HG03175 (cell line): Measurements from ENCODE around the gene TANGO2.

Source experiments
- ATAC-seq: cut with Tn5 transposase; IDR thresholded peaks from one replicate; pipeline ENCODE4 v1.9.1; 2021; ENCODE audit warnings: mild to moderate bottlenecking, moderate library complexity; ENCODE audit not compliant: unreplicated experiment

TANGO2 gene

DNA sequence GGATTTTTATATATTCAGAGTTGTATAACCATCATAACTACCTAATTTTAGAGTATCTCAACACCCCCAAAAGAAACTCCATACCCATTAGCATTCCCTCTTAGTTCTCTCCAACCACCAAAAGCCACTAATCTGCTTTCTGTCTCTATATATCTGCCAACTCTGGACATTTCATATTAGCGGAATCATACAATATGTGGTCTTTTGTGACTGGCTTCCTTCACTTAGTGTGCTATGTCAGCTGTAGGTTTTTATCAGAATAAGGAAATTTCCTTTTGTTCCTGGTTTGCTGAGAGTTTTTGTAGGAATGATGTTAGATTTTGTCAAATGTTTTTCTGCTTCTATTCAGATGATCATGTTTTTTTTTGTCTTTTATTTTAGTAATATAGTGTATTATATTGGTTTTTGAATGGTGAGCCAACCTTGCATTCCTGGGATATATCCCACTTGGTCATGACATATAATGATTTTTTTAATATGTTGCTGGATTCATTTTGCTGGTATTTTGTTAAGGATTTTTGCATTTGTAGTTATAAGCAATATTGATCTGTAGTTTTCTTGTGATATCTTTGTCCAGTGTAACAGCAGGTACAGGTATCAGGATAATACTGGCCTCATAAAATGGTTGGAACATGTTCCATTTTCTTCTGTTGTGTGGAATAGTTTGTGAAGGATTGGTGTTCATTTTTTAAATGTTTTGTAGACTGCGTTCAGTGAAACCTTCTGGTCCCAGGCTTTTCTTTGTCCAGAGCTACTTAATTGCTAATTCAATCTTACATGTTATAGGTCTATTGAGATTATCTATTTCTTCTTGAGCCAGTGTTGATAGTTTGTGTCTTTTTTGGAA, 75.9 kb downstream of the TANGO2 start:
- ATAC-seq: no peak

DNA sequence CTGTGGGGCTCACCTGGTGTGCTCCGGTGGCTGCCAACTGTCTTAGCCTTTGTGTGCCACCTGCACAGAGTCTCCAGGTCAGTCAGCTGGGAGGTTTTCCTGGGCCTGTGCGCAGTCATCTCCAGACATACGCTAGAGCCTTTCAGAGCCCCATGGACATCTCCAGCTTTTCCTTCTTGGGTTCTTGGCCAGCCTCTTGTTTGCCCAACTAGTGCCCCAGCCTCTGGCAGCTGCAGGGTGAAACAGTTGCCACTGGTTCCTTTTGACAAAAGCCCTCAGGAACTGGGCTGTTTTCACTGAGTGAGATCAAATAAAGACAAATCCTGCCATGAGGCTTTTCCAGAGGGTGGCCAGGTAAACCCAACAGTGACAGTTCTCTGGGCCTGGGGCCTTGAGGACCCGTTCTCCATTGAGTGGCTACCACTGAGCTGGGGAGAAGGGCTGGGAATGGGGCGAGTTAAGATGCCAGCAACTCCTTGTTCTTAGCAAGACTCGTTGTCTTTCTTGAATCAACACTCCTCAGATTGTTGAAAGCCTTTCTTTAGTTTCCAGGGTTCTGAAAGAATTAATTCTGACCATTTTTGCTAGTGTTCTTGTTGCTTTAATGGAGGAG, 78.3 kb downstream of the TANGO2 start:
- no peak for ATAC-seq

DNA sequence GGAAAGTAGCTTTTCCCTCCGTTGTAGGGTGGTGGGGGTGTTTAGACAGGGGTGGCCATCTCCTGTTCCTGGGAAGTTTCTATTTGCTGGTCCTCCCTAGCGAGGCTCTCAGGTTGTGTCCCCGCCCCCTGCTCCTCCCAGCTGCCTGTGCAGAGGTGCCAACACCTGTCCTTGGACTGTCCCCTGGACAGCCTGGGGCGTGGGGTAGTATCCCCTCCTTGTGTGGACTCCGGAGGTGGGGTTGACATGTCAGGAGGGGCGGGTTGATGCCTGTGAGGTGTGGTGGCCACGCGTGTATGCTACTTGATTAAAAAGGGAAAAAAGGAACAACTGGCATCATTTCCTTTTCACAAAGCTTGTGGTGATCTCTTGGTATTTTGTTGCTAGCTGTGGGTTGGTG, 80.7 kb downstream of the TANGO2 start:
- no peak for ATAC-seq

DNA sequence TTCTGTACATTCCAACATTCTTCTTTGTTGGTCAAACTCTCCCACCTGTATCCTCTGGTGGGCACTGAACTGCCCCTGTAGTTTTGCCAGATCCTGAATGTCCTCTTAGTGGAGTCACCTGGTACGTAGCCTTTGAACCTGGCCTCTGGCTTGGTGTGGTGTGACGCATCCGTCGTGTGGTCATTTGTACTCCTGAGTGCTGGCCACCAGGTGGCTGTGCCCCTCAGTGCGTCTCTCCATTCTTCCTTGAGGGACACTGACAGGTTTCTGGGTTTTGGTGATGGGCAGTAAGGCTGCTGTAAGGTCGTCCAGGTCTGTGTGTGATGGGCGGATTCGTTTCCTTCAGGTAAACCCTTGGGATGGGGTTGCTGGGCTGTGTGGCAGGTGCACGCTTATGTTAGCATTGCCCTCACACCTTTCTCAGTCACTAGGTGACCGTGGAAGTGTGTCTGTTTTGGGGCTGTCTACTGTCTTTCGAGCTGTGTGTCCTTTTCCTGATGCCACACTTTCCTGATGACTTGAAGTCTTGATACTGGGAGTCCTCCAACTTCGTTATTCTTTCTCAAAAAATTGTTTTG, 81.4 kb downstream of the TANGO2 start:
- ATAC-seq: no peak

DNA sequence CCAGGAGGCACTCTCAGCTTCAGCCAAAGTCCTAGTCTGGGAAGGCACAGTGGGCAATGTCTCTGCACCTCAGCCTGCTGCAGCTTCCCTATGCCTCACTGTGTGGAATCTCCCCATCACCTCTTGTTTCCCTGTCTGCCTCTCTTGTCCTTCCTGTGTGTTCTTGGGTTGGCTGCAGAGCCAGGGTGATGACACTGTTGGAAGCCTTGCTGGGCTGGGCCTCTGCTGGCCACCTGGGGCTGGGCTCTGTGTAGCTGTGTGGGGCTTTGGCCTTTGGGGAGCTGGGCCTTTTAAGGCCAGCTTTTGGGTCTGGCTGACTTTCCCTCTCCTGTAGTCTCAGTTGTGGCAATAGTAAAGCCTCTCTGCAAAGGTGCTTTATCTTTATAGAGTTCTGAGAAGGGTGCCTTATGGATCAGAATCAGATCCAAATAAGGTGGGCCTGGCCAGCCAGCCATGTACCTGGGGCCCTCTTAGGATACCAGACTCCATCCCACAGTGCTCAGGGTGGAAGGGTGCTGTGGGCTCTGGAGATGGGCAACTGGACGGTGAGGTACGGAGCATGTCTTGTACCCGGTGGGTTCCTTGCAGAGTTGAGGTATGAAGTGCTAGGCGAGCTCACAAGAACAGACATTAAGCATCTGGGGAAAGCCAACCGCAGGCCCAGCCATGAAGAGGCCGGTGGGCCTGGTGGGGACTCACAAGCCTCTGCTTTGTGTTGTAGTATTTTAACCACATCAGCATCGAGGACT, 84.7 kb downstream of the TANGO2 start:
- no peak for ATAC-seq

DNA sequence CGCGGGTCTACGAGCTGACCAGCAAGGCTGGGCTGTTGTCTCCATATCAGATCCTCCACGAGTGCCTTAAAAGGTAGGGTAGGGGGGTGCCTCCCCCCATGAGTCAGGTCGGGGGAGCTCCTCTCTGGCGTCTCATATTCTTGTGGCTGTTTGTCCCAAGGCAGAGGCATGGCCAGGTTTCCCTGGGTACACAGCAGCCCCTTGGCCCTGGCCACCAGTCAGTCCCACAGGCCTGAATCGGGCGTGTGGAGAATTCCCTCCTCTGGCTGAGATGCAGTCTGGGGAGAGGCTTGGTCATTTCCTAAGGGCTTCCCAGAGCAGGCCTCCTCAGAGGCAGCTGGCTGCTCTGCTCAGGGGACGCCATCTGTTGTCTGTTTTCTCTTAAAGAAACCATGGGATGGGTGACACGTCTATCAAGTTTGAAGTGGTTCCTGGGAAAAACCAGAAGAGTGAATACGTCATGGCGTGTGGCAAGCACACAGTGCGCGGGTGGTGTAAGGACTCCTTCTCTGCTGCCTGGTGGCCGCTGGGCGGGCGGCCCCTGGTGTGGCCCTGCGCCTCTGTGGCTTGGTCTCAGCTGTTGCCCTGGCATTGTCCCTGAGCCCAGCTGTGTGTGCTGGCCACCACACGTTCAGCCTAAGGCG, 85.4 kb downstream of the TANGO2 start:
- no peak for ATAC-seq

DNA sequence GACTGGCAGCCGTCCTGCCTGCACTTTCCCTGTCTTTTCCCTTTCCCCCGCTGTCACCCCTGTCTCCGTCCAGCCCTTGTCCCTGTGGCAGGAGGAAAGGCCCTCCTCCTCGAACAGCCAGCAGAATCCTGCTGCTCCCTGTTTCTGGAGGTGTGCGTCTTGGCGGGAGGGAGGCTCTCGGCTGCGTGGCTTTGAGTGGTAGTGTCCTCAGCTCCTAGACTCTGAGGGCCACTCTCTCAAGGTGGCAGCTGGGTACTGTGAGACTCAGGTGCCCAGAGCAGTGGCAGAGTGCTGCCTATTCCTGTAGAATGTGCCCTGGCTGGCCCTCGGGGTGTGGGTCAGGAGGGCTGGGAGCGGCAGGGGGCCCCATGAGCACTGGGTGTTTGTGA, 85.9 kb downstream of the TANGO2 start:
- no peak for ATAC-seq

DNA sequence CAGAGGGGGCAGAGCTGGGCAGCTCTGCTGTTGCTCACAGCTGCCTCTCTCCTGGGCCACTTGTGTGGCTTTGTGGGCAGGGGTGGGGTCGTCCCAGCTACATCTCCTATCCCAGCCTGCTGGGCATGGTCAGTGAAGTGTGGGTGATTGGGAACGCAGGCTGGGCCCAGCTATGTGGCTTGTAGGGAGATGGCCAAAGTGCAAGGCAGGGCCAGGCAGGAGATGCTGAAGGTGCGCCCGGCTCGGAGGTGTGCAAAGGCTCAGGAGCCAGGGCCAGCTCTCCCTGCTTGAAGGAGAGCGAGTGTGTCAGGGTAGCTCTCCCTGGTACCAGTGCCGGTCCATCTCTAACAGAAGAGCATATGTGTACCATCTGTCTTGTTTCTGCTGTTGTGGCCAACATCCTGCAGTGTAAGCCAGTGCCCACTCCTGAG, 86.6 kb downstream of the TANGO2 start:
- no peak for ATAC-seq

DNA sequence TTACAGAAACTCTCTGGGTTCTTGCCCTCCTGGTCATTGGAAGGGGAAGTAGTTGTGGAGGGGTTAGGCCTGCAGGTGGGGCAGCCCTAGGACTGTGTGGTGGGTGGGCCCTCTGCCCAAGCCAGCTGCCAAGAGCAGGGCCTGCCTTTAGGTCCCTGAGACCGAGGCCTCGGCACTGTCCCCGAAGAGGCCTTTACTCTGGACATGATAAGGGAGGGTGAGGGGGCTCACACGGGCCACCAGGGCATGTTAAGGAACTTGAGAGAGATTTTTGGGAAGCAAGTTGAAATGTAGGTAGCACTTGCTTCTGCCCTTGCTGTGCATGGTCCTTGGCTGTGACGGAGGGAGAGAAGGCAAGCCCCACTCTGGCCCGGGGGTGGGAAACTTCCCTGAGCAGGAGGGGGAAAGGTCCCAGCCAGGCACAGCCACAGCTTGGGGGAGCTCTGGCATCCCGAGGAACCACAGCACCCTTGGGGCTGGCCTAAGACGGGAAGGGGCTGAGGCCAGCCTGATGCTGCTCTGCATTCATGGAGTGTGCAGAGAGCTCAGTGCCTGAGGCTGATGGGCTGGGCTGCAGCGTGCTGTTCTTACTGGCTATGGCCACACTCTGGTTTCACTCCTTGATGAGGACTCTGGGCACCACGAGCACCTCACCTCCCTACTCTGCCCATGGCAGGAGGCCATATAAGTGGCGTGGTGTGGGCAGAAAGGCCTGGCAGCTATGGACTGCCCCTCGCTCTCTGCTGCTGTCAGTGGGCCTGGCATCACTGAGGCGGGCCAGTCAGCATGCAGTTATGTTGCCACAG, 87.2 kb downstream of the TANGO2 start:
- ATAC-seq: no peak

DNA sequence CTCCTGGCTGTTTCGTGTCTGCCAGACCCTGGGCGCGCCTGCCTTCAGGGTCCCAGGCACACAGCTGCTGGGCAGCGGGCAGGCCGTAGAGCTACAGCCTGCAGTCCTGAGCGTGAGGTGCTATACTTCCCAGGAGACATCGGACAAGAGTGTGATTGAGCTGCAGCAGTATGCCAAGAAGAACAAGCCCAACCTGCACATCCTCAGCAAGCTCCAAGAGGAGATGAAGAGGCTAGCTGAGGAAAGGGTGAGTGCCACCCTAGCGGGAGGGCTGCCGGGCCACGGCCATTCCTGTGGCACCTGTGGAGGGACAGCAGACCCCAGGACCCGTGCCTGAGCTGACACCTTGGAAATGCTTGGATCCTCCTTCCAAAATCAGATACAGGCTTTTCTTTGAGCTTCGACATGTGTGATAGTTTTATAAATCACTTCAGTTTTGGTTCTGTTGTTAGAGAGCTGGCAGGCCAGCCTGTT, 87.9 kb downstream of the TANGO2 start:
- ATAC-seq: no peak

DNA sequence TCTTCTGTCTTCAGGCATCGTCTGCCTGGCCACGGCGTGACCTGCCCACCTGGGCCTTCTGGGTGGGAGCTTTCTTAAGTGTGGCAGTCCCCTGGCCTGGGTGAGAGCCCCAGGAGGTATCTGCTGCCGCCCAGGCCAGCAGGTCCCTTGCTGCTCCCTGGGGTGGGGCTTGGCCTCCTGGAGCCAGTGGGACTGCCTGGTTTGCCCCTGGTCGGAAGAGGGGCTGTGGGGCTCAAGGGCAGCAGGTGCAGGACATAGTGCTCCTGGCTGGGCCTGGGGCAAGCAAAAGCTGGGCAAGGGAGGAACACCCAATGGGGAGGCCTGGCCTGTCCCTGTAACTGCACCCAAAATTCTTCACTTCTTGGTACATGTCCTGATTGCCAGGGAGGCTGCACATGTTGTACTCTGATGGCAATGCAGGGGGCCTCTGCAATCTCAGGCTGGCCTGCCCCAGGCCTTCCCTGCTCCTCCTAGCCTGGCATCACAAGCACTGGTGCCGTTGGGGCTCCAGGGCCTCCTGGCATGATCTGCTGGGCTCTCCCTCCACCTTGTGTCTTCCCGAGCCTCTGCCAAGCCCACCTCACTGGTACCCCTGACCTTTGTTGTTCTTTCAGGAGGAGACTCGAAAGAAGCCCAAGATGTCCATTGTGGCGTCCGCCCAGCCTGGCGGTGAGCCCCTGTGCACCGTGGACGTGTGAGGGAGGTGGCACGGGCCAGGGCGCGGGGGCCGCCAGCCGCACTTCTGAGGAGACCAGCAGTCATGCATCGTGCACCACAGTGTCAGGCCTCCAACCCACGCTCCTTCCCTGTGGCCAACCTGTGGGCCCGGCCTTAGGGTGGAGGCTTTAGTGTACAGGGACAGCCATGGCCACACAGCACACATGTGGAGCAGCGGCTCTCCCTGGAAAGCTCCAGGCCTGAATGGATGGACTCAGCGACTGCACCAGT, 88.8 kb downstream of the TANGO2 start:
- no peak for ATAC-seq

DNA sequence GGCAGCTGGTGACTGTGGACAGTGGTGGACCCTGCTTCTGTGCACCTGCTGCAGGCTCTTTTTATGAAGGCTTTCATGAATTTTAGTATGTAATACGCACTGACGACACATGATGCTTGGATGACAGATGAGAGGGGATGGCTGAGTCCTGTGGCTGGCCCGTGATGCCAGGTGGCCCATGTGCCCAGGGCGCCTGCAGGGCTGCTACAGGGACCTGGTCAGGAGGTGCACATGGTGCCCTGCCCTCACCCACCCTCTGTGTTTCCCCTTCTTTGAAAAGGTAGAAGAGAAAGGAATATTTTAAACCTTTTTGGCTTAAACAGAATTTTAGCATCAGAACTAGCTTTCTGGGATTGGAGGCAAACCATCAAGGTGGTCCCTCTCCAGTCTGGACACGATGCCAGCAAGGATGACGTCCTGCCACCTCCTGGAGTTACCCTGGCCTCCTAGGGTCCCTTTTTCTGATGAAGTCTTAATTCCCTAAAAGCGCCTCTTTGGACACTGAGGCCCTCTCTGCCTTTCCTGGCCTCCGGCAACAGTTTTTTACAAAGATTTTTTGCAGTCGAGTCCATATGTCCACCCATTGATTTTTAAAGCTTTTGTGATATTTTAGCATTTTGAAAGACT, 89.6 kb downstream of the TANGO2 start:
- ATAC-seq: no peak

DNA sequence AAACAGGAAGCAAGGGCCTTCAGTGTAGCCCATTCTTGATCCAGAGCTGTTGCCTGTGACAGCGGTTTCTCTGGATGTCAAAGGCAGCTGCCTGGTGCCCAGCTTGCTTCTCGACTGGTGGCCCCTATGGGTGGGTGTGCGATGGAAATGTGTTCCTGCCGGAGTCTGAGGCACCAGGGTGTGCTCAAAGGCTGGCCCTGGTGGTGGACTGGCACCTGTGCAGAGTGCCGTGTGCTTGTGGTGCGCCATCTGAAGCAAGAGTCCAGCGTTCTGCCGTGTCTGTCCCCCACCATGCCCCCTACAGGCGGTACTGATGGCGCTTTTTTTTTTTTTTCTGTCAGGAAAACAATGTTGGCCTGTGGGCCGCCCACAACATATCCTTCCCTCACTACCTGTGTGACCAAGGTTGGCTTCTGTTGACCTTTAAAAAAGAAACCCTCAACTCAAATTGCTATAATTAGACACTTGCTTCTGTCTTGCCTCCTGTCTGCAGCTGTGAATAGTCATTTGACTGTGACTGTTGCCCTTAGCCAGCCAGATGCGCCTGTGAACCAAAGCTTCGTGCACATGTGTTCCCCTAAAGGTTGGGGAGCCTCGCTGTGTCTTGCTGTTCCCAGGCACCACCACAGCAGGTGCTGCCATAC, 90.3 kb downstream of the TANGO2 start:
- no peak for ATAC-seq

DNA sequence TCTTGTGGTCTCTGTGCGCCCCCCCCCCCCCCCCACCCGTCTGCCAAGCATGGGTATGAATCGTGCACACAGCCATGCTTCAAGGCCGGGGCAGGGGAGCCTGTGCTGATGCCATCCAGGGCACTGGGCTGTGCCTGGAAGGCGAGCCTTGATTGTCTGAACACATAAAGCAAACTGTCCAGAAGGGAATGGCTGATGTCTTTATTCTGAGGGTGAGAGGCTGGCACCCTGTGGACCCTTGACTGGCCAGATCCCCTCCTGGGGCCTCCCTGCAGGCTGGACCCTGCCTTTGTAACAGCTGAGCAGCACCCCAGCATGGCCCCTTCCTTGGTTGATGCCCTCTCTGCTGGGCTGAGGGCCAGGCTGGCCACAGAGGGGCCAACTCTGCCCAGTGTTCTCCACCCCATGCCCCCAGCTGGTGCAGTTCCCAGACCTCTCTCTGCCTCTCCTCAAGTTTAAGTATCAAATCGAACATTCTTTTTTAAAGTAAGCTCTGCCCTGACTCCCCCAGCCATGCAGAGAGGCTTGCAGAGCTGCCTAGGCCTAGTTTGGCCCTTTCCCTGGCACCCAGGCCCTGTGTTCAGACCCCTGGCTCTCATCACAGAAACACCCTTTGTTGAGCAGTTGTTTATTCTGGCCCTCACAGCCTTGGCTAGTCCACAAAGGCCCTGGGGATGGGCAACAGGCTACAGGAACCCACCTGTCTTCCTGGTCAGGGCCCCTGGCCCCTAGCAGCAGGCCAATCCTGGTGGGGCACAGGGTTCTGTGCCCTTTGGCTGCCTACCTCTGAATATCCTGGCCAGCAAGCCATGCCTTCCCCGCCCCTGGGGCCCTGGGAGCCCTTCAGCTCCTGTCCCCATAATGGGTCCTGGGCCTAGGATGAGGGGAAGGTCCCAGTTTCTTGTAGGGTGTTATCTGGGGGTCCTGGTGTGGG, 91.0 kb downstream of the TANGO2 start:
- no peak for ATAC-seq

DNA sequence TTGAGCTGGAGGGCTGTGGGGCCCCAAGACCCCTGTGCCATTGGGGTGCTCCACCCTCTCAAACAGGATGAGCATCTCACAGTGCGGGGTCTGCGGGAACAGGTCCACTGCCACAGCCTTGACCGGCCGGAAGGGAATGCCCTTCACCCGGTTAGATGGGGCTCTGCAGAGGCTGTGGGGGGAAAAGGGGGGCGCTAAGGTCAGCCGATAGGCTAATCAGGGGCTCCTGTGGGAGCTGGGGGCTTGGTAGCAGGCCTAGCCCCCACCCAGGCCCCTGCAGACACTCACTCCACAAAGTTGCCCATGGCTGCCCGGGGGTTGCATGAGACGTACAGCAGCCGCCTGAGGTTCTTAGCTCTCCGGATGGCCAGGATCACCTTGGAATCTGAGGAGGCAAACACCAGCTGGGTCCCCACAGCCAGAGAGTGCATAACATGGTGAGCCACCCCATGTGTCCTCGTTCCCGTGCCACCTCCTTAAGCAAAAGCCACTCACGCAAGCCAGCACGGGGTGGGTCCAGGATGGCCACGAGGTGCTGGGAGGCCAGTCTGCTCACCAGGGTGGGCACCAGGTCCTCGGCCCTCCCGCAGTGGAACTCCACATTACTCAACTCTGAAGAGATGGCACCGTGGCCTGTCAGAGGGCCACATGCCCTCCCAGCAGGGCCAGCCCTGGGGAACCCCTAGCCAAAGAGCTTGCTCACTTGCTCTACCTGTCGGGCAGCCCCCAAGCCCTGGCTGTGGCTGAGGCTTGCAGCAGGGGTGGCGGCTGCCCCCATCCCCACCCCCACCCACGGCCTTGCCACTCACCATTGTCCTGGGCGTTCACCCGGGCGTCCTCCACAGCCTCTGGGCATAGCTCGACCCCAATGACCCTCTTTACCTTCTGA, 92.0 kb downstream of the TANGO2 start:
- no peak for ATAC-seq
